Caco-2 (cell line): ENCODE results near the gene CACNG4. TPM values are rescaled to one million over a fixed set of nuclear protein-coding genes. Genes with fewer than 3 reads are reported as not detected.

Source experiments
- BruUV-seq: library from RNA; stranded (reverse); fragments of 400-500 nt; replicated peaks from 2 replicates; lab custom pipeline; 2021; lab: Mats Ljungman, UMichigan
- CTCF ChIA-PET: fragments of 300-600 bp; sonication (Branson Sonifier 250); formaldehyde crosslinking; loops from one replicate; lab custom pipeline; 2022; ENCODE audit warnings: antibody characterized with exemption; lab: Charles Lee
- POLR2A ChIA-PET: fragments of 300-600 bp; sonication (Branson Sonifier 250); formaldehyde crosslinking; loops from one replicate; lab custom pipeline; 2022; ENCODE audit warnings: antibody characterized with exemption; lab: Charles Lee
- DNase-seq, 2 experiments: peaks; one replicate each; pipeline versions ENCODE4 v3.0.0 to v3.0.0-alpha.2; 2020 to 2022
- H3K27me3 ChIP-seq: replicated peaks from 2 replicates; pipeline ENCODE4 v1.6.0; 2011; ENCODE audit warnings: low read length; ENCODE audit not compliant: control insufficient read depth, insufficient read depth
- H3K36me3 ChIP-seq: 2 replicates; pipeline ENCODE4 v1.5.1; 2011; ENCODE audit warnings: low read length; ENCODE audit not compliant: control insufficient read depth, insufficient read depth
- H3K4me1 ChIP-seq: fragments of 250-450 bp; sonication (Bioruptor Pico); 2 replicates; pipeline ENCODE4 v1.5.1; 2020; ENCODE audit warnings: mild to moderate bottlenecking
- H3K4me3 ChIP-seq: 2 replicates; pipeline ENCODE4 v1.5.1; 2011; ENCODE audit warnings: low read depth, mild to moderate bottlenecking, control low read depth, low read length
- H3K9me3 ChIP-seq: fragments of 250-450 bp; sonication (Bioruptor Pico); 2 replicates; pipeline ENCODE4 v1.5.1; 2020; ENCODE audit warnings: mild to moderate bottlenecking, moderate library complexity
- H3K27ac Mint-ChIP-seq: one replicate; pipeline ENCODE4 v1.8.0; 2022; ENCODE audit warnings: mixed read lengths; ENCODE audit not compliant: unreplicated experiment
- H3K27me3 Mint-ChIP-seq: one replicate; pipeline ENCODE4 v1.8.0; 2022; ENCODE audit warnings: mixed read lengths; ENCODE audit not compliant: insufficient read depth, unreplicated experiment
- H3K36me3 Mint-ChIP-seq: one replicate; pipeline ENCODE4 v1.8.0; 2022; ENCODE audit warnings: mild to moderate bottlenecking, mixed read lengths; ENCODE audit not compliant: insufficient read depth, unreplicated experiment
- H3K4me1 Mint-ChIP-seq: one replicate; pipeline ENCODE4 v1.8.0; 2022; ENCODE audit warnings: low read depth, mixed read lengths; ENCODE audit not compliant: unreplicated experiment
- H3K4me3 Mint-ChIP-seq: one replicate; pipeline ENCODE4 v1.8.0; 2022; ENCODE audit warnings: mild to moderate bottlenecking, moderate library complexity, mixed read lengths; ENCODE audit not compliant: unreplicated experiment
- H3K9me3 Mint-ChIP-seq: one replicate; pipeline ENCODE4 v1.8.0; 2022; ENCODE audit warnings: mixed read lengths; ENCODE audit not compliant: unreplicated experiment
- CTCF ChIP-seq, 2 experiments: fragments of 200-600 bp in 1 of 2; IDR thresholded peaks; 1 replicate in 1 of 2; 2 replicates in 1 of 2; pipeline versions ENCODE4 v1.5.1 to v1.8.0; 2011 to 2022; ENCODE audit warnings: antibody characterized with exemption in 1 of 2, control low read depth in 1 of 2, inconsistent platforms in 1 of 2, low read depth in 1 of 2, low read length in 1 of 2, mild to moderate bottlenecking in 1 of 2, moderate library complexity in 1 of 2; ENCODE audit not compliant: insufficient read depth in 1 of 2, severe bottlenecking in 1 of 2, unreplicated experiment in 1 of 2
- intact Hi-C: fragments of 100-400 bp; cut with micrococcal nuclease; formaldehyde crosslinking; loops from one replicate; pipeline ENCODE4 v1.10.0; 2022; ENCODE audit not compliant: unreplicated experiment
- total RNA-seq: library from RNA; stranded (reverse); gene quantifications from 2 replicates; pipeline ENCODE4 v1.2.3, GENCODE V29; 2022

CACNG4 gene
- total RNA-seq, 1 experiment from 2014 or later = 12.8 TPM

- Histone ChIP-seq H3K9me3 (no peaks in the 10 kb centered on the region), H3K4me3 (no peak overlapping the region), H3K4me1 (peaks cover 12% of the 10 kb centered on the region), H3K27me3 (no peaks in the 10 kb centered on the region), H3K36me3 (no peaks in the 10 kb centered on the region)
- POLR2A ChIA-PET = no interaction called here
- Mint-ChIP-seq H3K4me1 (no peaks in the 10 kb centered on the region), H3K36me3 (no peaks in the 10 kb centered on the region), H3K27me3 (no peaks in the 10 kb centered on the region), H3K9me3 (no peaks in the 10 kb centered on the region), H3K27ac (no peak overlapping the region), H3K4me3 (no peak overlapping the region)
- intact Hi-C loops = no loop called here
- BruUV-seq = no TSS peak
- DNase-seq = no peak
- no peak for TF ChIP-seq CTCF (IDR thresholded peaks at IDR 0.05; ENCODE audit: insufficient read depth in 1 of 2, low read depth in 1 of 2, low read length in 1 of 2, severe bottlenecking in 1 of 2, unreplicated experiment in 1 of 2)
- CTCF ChIA-PET = no interaction called here
Measured at GRCh38 chr17:67027031-67027628, 62.6 kb downstream of the CACNG4 start.

- no peak for DNase-seq
- Mint-ChIP-seq H3K9me3 (peaks cover 18% of the 10 kb centered on the region), H3K4me3 (no peak overlapping the region), H3K36me3 (no peaks in the 10 kb centered on the region), H3K27ac (no peak overlapping the region), H3K27me3 (no peaks in the 10 kb centered on the region), H3K4me1 (peaks cover 7% of the 10 kb centered on the region)
- no TSS peak for BruUV-seq
- no peak overlapping the region for H3K4me3 ChIP-seq
- H3K4me1 ChIP-seq = peaks cover 9% of the 10 kb centered on the region
- TF ChIP-seq CTCF (IDR thresholded peaks at IDR 0.05; ENCODE audit: insufficient read depth in 1 of 2, low read depth in 1 of 2, low read length in 1 of 2, severe bottlenecking in 1 of 2, unreplicated experiment in 1 of 2) = no peak
- H3K27me3 ChIP-seq = no peaks in the 10 kb centered on the region
- intact Hi-C loops = no loop called here
- no peaks in the 10 kb centered on the region for H3K9me3 ChIP-seq
- CTCF ChIA-PET = no interaction called here
- no peaks in the 10 kb centered on the region for H3K36me3 ChIP-seq
- POLR2A ChIA-PET = no interaction called here
Measured at GRCh38 chr17:67030641-67031040, 66.1 kb downstream of the CACNG4 start.

- intact Hi-C loops = no loop called here
- no peak for TF ChIP-seq CTCF (IDR thresholded peaks at IDR 0.05; ENCODE audit: insufficient read depth in 1 of 2, low read depth in 1 of 2, low read length in 1 of 2, severe bottlenecking in 1 of 2, unreplicated experiment in 1 of 2)
- Histone ChIP-seq H3K27me3 (no peaks in the 10 kb centered on the region), H3K9me3 (no peaks in the 10 kb centered on the region), H3K4me3 (no peak overlapping the region), H3K36me3 (no peaks in the 10 kb centered on the region), H3K4me1 (peaks cover 1% of the 10 kb centered on the region)
- ChIA-PET CTCF (no interaction called here), POLR2A (no interaction called here)
- Mint-ChIP-seq H3K4me1 (peaks cover 16% of the 10 kb centered on the region), H3K27me3 (no peaks in the 10 kb centered on the region), H3K4me3 (no peak overlapping the region), H3K27ac (no peak overlapping the region), H3K9me3 (peaks cover 35% of the 10 kb centered on the region), H3K36me3 (no peaks in the 10 kb centered on the region)
- no peak for DNase-seq
- BruUV-seq = no TSS peak
Measured at GRCh38 chr17:67032382-67032781, 67.9 kb downstream of the CACNG4 start.
